KG1 (cell line): ENCODE data around the gene ARHGAP31.

Experiments
- DNase-seq: peaks from one replicate; lab custom pipeline; 2025; lab: John Stamatoyannopoulos, UW

Gene ARHGAP31

GRCh38 chr3:119436977-119437376, 142.8 kb downstream of the ARHGAP31 start:
- DNase-seq = no peak

GRCh38 chr3:119437691-119438258, 143.6 kb downstream of the ARHGAP31 start:
- DNase-seq = no peak

GRCh38 chr3:119443179-119443578, 149.0 kb downstream of the ARHGAP31 start:
- no peak for DNase-seq

- no peak for DNase-seq
These were observed 150.4 kb downstream of the ARHGAP31 start for GRCh38 chr3:119444590-119444989.

GRCh38 chr3:119453822-119454221, 159.6 kb downstream of the ARHGAP31 start:
- no peak for DNase-seq

- DNase-seq = no peak
These were observed 162.3 kb downstream of the ARHGAP31 start for GRCh38 chr3:119456469-119456868.

- DNase-seq = no peak
These were observed 163.1 kb downstream of the ARHGAP31 start for GRCh38 chr3:119457246-119457645.

- peak; percentile 94 for DNase-seq
These were observed 169.3 kb downstream of the ARHGAP31 start, which contains the start of gene TMEM39A for GRCh38 chr3:119463171-119464169. TMEM39A (minus strand) TSS chr3:119463615; CDS start chr3:119462074, 1,541 bp downstream.

GRCh38 chr3:119468041-119468440, 173.9 kb downstream of the ARHGAP31 start:
- DNase-seq = peak; percentile 37

- DNase-seq = no peak
These were observed 175.4 kb downstream of the ARHGAP31 start for GRCh38 chr3:119469418-119470189.
